ENCODE measurements around the gene KDM2A. TPM values are rescaled to one million over a fixed set of nuclear protein-coding genes. Genes with fewer than 3 reads are reported as not detected.

The KDM2A gene
- total and polyA plus RNA-seq, 7 donors = 15.6 to 67.3 (median 29.0) TPM

GRCh38 chr11:67269401-67270255 is 150.6 kb downstream of the KDM2A start:
- Histone ChIP-seq H3K9me3 (no peaks in the 10 kb centered on the region), H3K27me3 (no peaks in the 10 kb centered on the region), H3K4me3 (peak overlapping the region in 3 of 4 donors; percentile 8 to 92 (median 28)), H3K4me1 (peaks cover 0 to 83% (median 81%) of the 10 kb centered on the region in 4 donors), H3K36me3 (peaks cover 0 to 5% (median 0%) of the 10 kb centered on the region in 4 donors), H3K27ac (peak overlapping the region; percentile 82 to 86 (median 84))
- peak; percentile 73 for DNase-seq
- TF ChIP-seq CTCF (IDR thresholded peaks at IDR 0.05) (no peak), POLR2A (IDR thresholded peaks at IDR 0.05) (no peak), POLR2AphosphoS5 (IDR thresholded peaks at IDR 0.05) (no peak), EP300 (IDR thresholded peaks at IDR 0.05) (no peak)
- WGBS, 2 donors = 18 to 31% methylated on average over 15 of the region's 15 CpGs
- intact Hi-C loops (cut with DNase I) = loop anchor here (5.0 kb wide), 2 partner anchors 113 to 238 kb away; partner anchors contain the start of genes CDK2AP2 and PITPNM1

GRCh38 chr11:67270256-67271204 is 151.5 kb downstream of the KDM2A start:
- H3K4me3 ChIP-seq = peak overlapping the region in 3 of 4 donors; percentile 8 to 92 (median 28)
- TF ChIP-seq POLR2AphosphoS5 (IDR thresholded peaks at IDR 0.05) = peak in 1 of 4 donors; percentile 17
- no peak for TF ChIP-seq CTCF (IDR thresholded peaks at IDR 0.05)
- no peak for TF ChIP-seq EP300 (IDR thresholded peaks at IDR 0.05)
- TF ChIP-seq POLR2A (IDR thresholded peaks at IDR 0.05) = no peak
- H3K4me1 ChIP-seq = peaks cover 0 to 92% (median 90%) of the 10 kb centered on the region in 4 donors
- peak overlapping the region; percentile 82 to 86 (median 84) for H3K27ac ChIP-seq
- no peaks in the 10 kb centered on the region for H3K27me3 ChIP-seq
- intact Hi-C loops (cut with DNase I) = no loop called here
- H3K36me3 ChIP-seq = peaks cover 0 to 5% (median 0%) of the 10 kb centered on the region in 4 donors
- DNase-seq = peak; percentile 71
- 20 to 36% methylated on average over 28 of the region's 28 CpGs for WGBS, 2 donors
- H3K9me3 ChIP-seq = no peaks in the 10 kb centered on the region

- Histone ChIP-seq H3K4me3 (peak overlapping the region in 1 of 4 donors; percentile 92), H3K4me1 (peaks cover 0 to 93% (median 91%) of the 10 kb centered on the region in 4 donors), H3K9me3 (no peaks in the 10 kb centered on the region), H3K27me3 (no peaks in the 10 kb centered on the region), H3K27ac (peak overlapping the region; percentile 82 to 86 (median 84)), H3K36me3 (peaks cover 0 to 5% (median 0%) of the 10 kb centered on the region in 4 donors)
- no peak for TF ChIP-seq EP300 (IDR thresholded peaks at IDR 0.05)
- no peak for TF ChIP-seq POLR2A (IDR thresholded peaks at IDR 0.05)
- no peak for TF ChIP-seq CTCF (IDR thresholded peaks at IDR 0.05)
- TF ChIP-seq POLR2AphosphoS5 (IDR thresholded peaks at IDR 0.05) = no peak
- 46 to 72% methylated on average over 5 of the region's 5 CpGs for WGBS, 2 donors
- DNase-seq = no peak
- intact Hi-C loops (cut with DNase I) = no loop called here
These were observed 152.1 kb downstream of the KDM2A start for GRCh38 chr11:67271205-67271540.

- Histone ChIP-seq H3K4me3 (no peak overlapping the region), H3K4me1 (peaks cover 0 to 99% (median 96%) of the 10 kb centered on the region in 4 donors), H3K36me3 (peaks cover 0 to 5% (median 0%) of the 10 kb centered on the region in 4 donors), H3K9me3 (no peaks in the 10 kb centered on the region), H3K27ac (peak overlapping the region; percentile 84 to 89 (median 85)), H3K27me3 (no peaks in the 10 kb centered on the region)
- 42 to 75% methylated on average over 19 of the region's 19 CpGs for WGBS, 2 donors
- no peak for TF ChIP-seq POLR2AphosphoS5 (IDR thresholded peaks at IDR 0.05)
- no peak for TF ChIP-seq EP300 (IDR thresholded peaks at IDR 0.05)
- intact Hi-C loops (cut with DNase I) = no loop called here
- DNase-seq = peak; percentile 62
These were observed 152.7 kb downstream of the KDM2A start for GRCh38 chr11:67271541-67272284.
